Measurements from ENCODE around the gene JCHAIN. TPM values are rescaled to one million over a fixed set of nuclear protein-coding genes. Genes with fewer than 3 reads are reported as not detected.
"Not testable (repeated sequence)": the region's sequence is repeated elsewhere in the genome, so short reads cannot be mapped to it uniquely, and the experiment has no call there.

The JCHAIN gene
- 0.93 TPM for polyA plus RNA-seq (ENCODE audit: insufficient read length)

GRCh38 chr4:70666369-70666768 is at the start of gene JCHAIN:
Gene JCHAIN (minus strand): TSS chr4:70666508. CDS start chr4:70666490, 18 bp downstream.
- DNase-seq = no peak

- no peak for DNase-seq
Observed at GRCh38 chr4:70715097-70715496, 48.8 kb upstream of the JCHAIN start.

GRCh38 chr4:70714079-70714887 is 48.0 kb upstream of the JCHAIN start:
- DNase-seq = no peak

GRCh38 chr4:70713453-70714078 is 47.3 kb upstream of the JCHAIN start:
- no peak for DNase-seq

GRCh38 chr4:70712604-70713452 is 46.5 kb upstream of the JCHAIN start:
- DNase-seq = no peak

- DNase-seq = no peak
Observed at GRCh38 chr4:70712150-70712549, 45.8 kb upstream of the JCHAIN start.

GRCh38 chr4:70711599-70711998 is 45.3 kb upstream of the JCHAIN start:
- no peak for DNase-seq

- DNase-seq = no peak
Observed at GRCh38 chr4:70709611-70710205, 43.4 kb upstream of the JCHAIN start.

GRCh38 chr4:70706516-70706915 is 40.2 kb upstream of the JCHAIN start:
- DNase-seq = no peak

- no peak for DNase-seq
Observed at GRCh38 chr4:70706044-70706461, 39.7 kb upstream of the JCHAIN start.

GRCh38 chr4:70705183-70706043 is 39.1 kb upstream of the JCHAIN start:
- DNase-seq = peak; percentile 69

- DNase-seq = peak; percentile 30
Observed at GRCh38 chr4:70704931-70705182, 38.5 kb upstream of the JCHAIN start.

GRCh38 chr4:70704215-70704930 is 38.1 kb upstream of the JCHAIN start:
- peak; percentile 86 for DNase-seq

GRCh38 chr4:70703619-70704214 is 37.4 kb upstream of the JCHAIN start:
- no peak for DNase-seq

- not testable (repeated sequence) for DNase-seq
Observed at GRCh38 chr4:70702592-70702991, 36.3 kb upstream of the JCHAIN start.

- DNase-seq = no peak
Observed at GRCh38 chr4:70701271-70701670, 35.0 kb upstream of the JCHAIN start.

- no peak for DNase-seq
Observed at GRCh38 chr4:70700712-70701111, 34.4 kb upstream of the JCHAIN start.

- DNase-seq = not testable (repeated sequence)
Observed at GRCh38 chr4:70698435-70698834, 32.1 kb upstream of the JCHAIN start.

- not testable (repeated sequence) for DNase-seq
Observed at GRCh38 chr4:70694633-70695032, 28.3 kb upstream of the JCHAIN start.

GRCh38 chr4:70691661-70692060 is 25.4 kb upstream of the JCHAIN start:
- no peak for DNase-seq

- no peak for DNase-seq
Observed at GRCh38 chr4:70688795-70689231, 22.5 kb upstream of the JCHAIN start.
